MM.1S (cell line): ENCODE measurements around the gene ANKRD12.

ENCODE experiments used
- DNase-seq: peaks from one replicate; pipeline ENCODE4 v3.0.0-alpha.2; 2015
- H2AFZ ChIP-seq: fragments of 300-600 bp; sonication (generic); 2 replicates; pipeline ENCODE4 v1.6.0; 2016; ENCODE audit warnings: antibody characterized with exemption, low read length
- H3F3A ChIP-seq: fragments of 300-600 bp; sonication (generic); 2 replicates; pipeline ENCODE4 v1.6.1; 2016; ENCODE audit warnings: mild to moderate bottlenecking, antibody characterized with exemption, low read length, moderate library complexity, mixed read lengths; ENCODE audit not compliant: insufficient read depth
- H3K27ac ChIP-seq: fragments of 300-600 bp; sonication (generic); 2 replicates; pipeline ENCODE4 v1.5.1; 2016; ENCODE audit warnings: mild to moderate bottlenecking, low read length
- H3K27me3 ChIP-seq: fragments of 300-600 bp; sonication (generic); replicated peaks from 2 replicates; pipeline ENCODE4 v1.6.0; 2016; ENCODE audit warnings: low read length; ENCODE audit not compliant: insufficient read depth
- H3K36me3 ChIP-seq: fragments of 300-600 bp; sonication (generic); replicated peaks from 2 replicates; pipeline ENCODE4 v1.6.1; 2016; ENCODE audit warnings: mild to moderate bottlenecking, low read length, mixed read lengths; ENCODE audit not compliant: insufficient read depth
- H3K4me1 ChIP-seq: fragments of 300-600 bp; sonication (generic); 2 replicates; pipeline ENCODE4 v1.6.1; 2016; ENCODE audit warnings: low read length, mixed read lengths
- H3K4me2 ChIP-seq: fragments of 300-600 bp; sonication (generic); 2 replicates; pipeline ENCODE4 v1.6.0; 2016; ENCODE audit warnings: low read depth, low read length
- H3K4me3 ChIP-seq: fragments of 300-600 bp; sonication (generic); 2 replicates; pipeline ENCODE4 v1.5.1; 2016; ENCODE audit warnings: low read length, mixed read lengths
- H3K79me2 ChIP-seq: fragments of 300-600 bp; sonication (generic); 2 replicates; pipeline ENCODE4 v1.6.1; 2016; ENCODE audit warnings: mixed run types, low read length, mixed read lengths
- H3K9ac ChIP-seq: fragments of 300-600 bp; sonication (generic); 2 replicates; pipeline ENCODE4 v1.6.1; 2016; ENCODE audit warnings: low read length, mixed read lengths
- H3K9me2 ChIP-seq: fragments of 300-600 bp; sonication (generic); replicated peaks from 2 replicates; pipeline ENCODE4 v1.6.1; 2016; ENCODE audit warnings: mild to moderate bottlenecking, low read length, mixed read lengths; ENCODE audit not compliant: insufficient read depth
- H3K9me3 ChIP-seq: fragments of 300-600 bp; sonication (generic); replicated peaks from 2 replicates; pipeline ENCODE4 v1.6.1; 2016; ENCODE audit warnings: mild to moderate bottlenecking, low read length, mixed read lengths; ENCODE audit not compliant: insufficient read depth
- H4K20me1 ChIP-seq: fragments of 300-600 bp; sonication (generic); 2 replicates; pipeline ENCODE4 v1.6.1; 2016; ENCODE audit warnings: mild to moderate bottlenecking, low read length, moderate library complexity, mixed read lengths; ENCODE audit not compliant: insufficient read depth
- CTCF ChIP-seq: fragments of 300-600 bp; sonication (generic); IDR thresholded peaks from 2 replicates; pipeline ENCODE4 v1.5.1; 2016; ENCODE audit warnings: antibody characterized with exemption, low read length, mixed read lengths
- EZH2 ChIP-seq: fragments of 300-600 bp; sonication (generic); optimal IDR thresholded peaks from 2 replicates; pipeline ENCODE3; 2017; ENCODE audit warnings: low read depth, mild to moderate bottlenecking, antibody characterized with exemption, low read length, mixed read lengths
- EZH2phosphoT487 ChIP-seq: fragments of 300-600 bp; sonication (generic); IDR thresholded peaks from 2 replicates; pipeline ENCODE4 v1.6.1; 2018; ENCODE audit warnings: antibody characterized with exemption, low read length

Gene ANKRD12

GRCh38 chr18:9177466-9177865, 40.9 kb downstream of the ANKRD12 start:
- Histone ChIP-seq H3K4me1 (peaks cover 32% of the 10 kb centered on the region; the same call in 1 of the 2 replicates), H3F3A (peaks cover 22% of the 10 kb centered on the region), H3K36me3 (peaks cover 10% of the 10 kb centered on the region; the same call in 1 of the 2 replicates), H3K79me2 (peaks cover 100% of the 10 kb centered on the region), H3K27me3 (no peaks in the 10 kb centered on the region), H3K27ac (no peak overlapping the region), H2AFZ (no peak overlapping the region), H3K9ac (no peak overlapping the region), H3K4me3 (no peak overlapping the region), H3K9me2 (no peaks in the 10 kb centered on the region), H3K9me3 (no peaks in the 10 kb centered on the region), H3K4me2 (no peak overlapping the region), H4K20me1 (peaks cover 99% of the 10 kb centered on the region)
- TF ChIP-seq EZH2phosphoT487 (no peak), EZH2 (no peak), CTCF (no peak)
- DNase-seq: no peak

DNA sequence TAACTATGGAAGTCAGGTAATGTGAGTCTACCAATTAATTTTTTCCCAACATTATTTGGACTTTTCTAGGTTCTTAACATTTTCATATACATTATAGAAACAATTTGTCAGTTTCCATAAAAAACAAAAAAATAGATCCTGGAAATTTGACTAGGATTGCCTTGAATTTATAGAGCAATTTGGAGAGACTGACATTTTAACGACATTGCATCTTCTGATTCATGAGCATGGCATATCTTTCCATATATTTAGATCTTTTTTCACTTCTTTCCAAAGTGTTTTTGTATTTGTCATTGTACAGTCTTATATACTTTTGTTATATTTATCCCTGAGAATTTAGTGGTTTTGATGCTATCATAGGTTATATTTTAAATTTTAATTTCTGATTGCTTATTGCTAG, 42.0 kb downstream of the ANKRD12 start:
- no peak overlapping the region for H2AFZ ChIP-seq
- no peaks in the 10 kb centered on the region for H3K27me3 ChIP-seq
- H3K9ac ChIP-seq: no peak overlapping the region
- no peak for DNase-seq
- H3K4me2 ChIP-seq: no peak overlapping the region
- peaks cover 19% of the 10 kb centered on the region; the same call in 1 of the 2 replicates for H3K36me3 ChIP-seq
- H3K4me3 ChIP-seq: no peak overlapping the region
- TF ChIP-seq EZH2 (no peak), CTCF (no peak), EZH2phosphoT487 (no peak)
- peaks cover 28% of the 10 kb centered on the region for H3F3A ChIP-seq
- no peak overlapping the region for H3K27ac ChIP-seq
- peaks cover 100% of the 10 kb centered on the region for H3K79me2 ChIP-seq
- no peaks in the 10 kb centered on the region for H3K9me3 ChIP-seq
- H4K20me1 ChIP-seq: peaks cover 100% of the 10 kb centered on the region
- H3K4me1 ChIP-seq: peaks cover 41% of the 10 kb centered on the region
- no peaks in the 10 kb centered on the region for H3K9me2 ChIP-seq

DNA sequence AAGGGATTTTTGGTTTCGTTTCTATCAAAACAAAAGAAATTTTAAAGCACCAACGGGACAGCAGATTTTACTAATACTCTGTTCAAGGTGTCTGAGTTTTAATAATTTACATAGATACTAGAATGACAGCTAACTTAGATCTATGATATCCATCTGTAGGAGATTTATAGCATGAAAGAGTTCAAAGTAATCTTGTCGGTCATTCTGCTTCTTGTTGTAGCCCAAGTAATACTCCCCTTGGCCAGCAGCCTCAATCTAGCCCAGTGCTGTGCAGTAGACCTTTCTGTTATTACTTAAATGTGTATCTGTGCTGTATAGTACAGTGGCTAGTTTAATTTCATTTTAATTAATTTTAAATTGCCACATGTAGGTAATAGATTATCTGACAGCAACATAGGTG, 44.7 kb downstream of the ANKRD12 start:
- Histone ChIP-seq H3K36me3 (peaks cover 20% of the 10 kb centered on the region; the same call in 1 of the 2 replicates), H3K27ac (no peak overlapping the region), H3K4me1 (peaks cover 51% of the 10 kb centered on the region), H3K9me3 (no peaks in the 10 kb centered on the region), H3K4me3 (no peak overlapping the region), H3F3A (peaks cover 34% of the 10 kb centered on the region), H3K79me2 (peaks cover 100% of the 10 kb centered on the region), H3K9ac (no peak overlapping the region), H3K4me2 (no peak overlapping the region), H3K27me3 (no peaks in the 10 kb centered on the region), H2AFZ (no peak overlapping the region), H4K20me1 (peaks cover 89% of the 10 kb centered on the region), H3K9me2 (no peaks in the 10 kb centered on the region)
- TF ChIP-seq CTCF: no peak
- no peak for TF ChIP-seq EZH2
- no peak for DNase-seq
